Aorta (tissue), 5 donors: ENCODE measurements around the gene IGSF5. TPM values are rescaled to one million over a fixed set of nuclear protein-coding genes. Genes with fewer than 3 reads are reported as not detected.

Source experiments
- ATAC-seq: fragments of 200-7000 bp; cut with Tn5 transposase; one replicate; pipeline ENCODE4 v1.9.1; 2022; ENCODE audit warnings: moderate library complexity; ENCODE audit not compliant: low FRiP score
- DNase-seq, 2 donors: peaks; one replicate each; pipeline ENCODE4 v3.0.0-alpha.2; 2020
- H3K27ac ChIP-seq, 2 donors: one replicate each; pipeline ENCODE4 v1.5.1; 2013; ENCODE audit warnings: low read length in 2 of 2, mild to moderate bottlenecking in 2 of 2, moderate library complexity in 2 of 2, control low read depth in 1 of 2, inconsistent platforms in 1 of 2, low read depth in 1 of 2
- H3K27me3 ChIP-seq, 2 donors: one replicate each; pipeline ENCODE4 v1.6.1; 2013; ENCODE audit warnings: control low read depth in 1 of 2, low read length in 1 of 2, mild to moderate bottlenecking in 1 of 2, moderate library complexity in 1 of 2; ENCODE audit not compliant: insufficient read depth in 2 of 2, control insufficient read depth in 1 of 2
- H3K36me3 ChIP-seq, 2 donors: one replicate each; pipeline ENCODE4 v1.6.1; 2013; ENCODE audit warnings: control low read depth in 1 of 2, low read length in 1 of 2, mild to moderate bottlenecking in 1 of 2; ENCODE audit not compliant: insufficient read depth in 2 of 2, control insufficient read depth in 1 of 2
- H3K4me1 ChIP-seq, 2 donors: one replicate each; pipeline ENCODE4 v1.6.1; 2013; ENCODE audit warnings: low read length in 2 of 2, control low read depth in 1 of 2, mild to moderate bottlenecking in 1 of 2, moderate library complexity in 1 of 2; ENCODE audit not compliant: insufficient read depth in 2 of 2, control insufficient read depth in 1 of 2
- H3K4me3 ChIP-seq, 2 donors: one replicate each; pipeline ENCODE4 v1.5.1; 2013; ENCODE audit warnings: low read length in 2 of 2, control low read depth in 1 of 2, mild to moderate bottlenecking in 1 of 2
- H3K9me3 ChIP-seq: one replicate; pipeline ENCODE4 v1.6.1; 2013; ENCODE audit warnings: mild to moderate bottlenecking, low read length; ENCODE audit not compliant: control insufficient read depth
- WGBS, 2 donors: extraction: QIAGEN DNeasy Blood & Tissue Kit; methylation state at CpG; one replicate each; pipeline ENCODE4 v1.1.7; 2013; 5-methylcytosine and 5-hydroxymethylcytosine counted together
- intact Hi-C, 2 donors: fragments of 100-400 bp; cut with DNase I; formaldehyde crosslinking; loops; one replicate each; pipeline versions ENCODE4 v1.14.2 to v1.15.0; 2022
- polyA plus RNA-seq, 2 donors: library from polyadenylated mRNA; stranded (reverse); fragments of 200-250 nt; gene quantifications; one replicate each; pipeline ENCODE4 v1.2.3, GENCODE V29; 2013
- total RNA-seq, 2 donors: library from RNA; stranded (reverse); fragmentation: NEBNext Ultra II Directional; extraction: Animal tissue kit (Norgen Biotek cat#: 25700); gene quantifications; one replicate each; pipeline ENCODE4 v1.2.1, GENCODE V29; 2021
- donor health status: healthy with polysubstance abuse.
- donor health status: Bipolar disorder and iron deficiency.
- donor health status: DM: no; HTN: no; CAD: no.
- donor health status: DM: no; HTN: no; CAD: no.
- donor health status: DM: yes; HTN: yes; CAD: no.

IGSF5 gene
- total and polyA plus RNA-seq, 4 donors: 0.63 TPM; not detected in 3

DNA sequence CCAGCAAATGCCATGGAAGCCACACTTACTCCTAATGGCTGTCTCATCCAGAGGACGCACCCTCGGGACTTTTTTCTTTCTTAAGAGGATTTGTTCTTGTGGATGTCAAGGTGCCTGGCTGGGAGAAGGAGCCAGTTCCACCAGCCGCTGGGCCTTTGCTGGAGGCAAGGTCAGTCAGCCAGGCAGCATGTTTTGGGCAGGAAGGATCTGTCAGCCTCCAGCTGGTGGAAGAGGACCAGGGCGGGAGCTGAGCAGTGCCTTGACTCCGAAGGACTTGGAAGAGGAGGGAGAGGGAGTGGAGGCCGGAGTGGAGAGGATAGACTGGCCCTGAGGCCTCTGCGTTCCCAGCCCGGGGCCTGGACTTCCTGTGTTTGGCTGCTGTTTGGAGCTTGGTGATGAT, 5.7 kb downstream of the IGSF5 start:
- ATAC-seq: no peak
- H3K36me3 ChIP-seq: no peaks in the 10 kb centered on the region
- H3K9me3 ChIP-seq: peaks cover 2% of the 10 kb centered on the region
- H3K27ac ChIP-seq: no peak overlapping the region
- 65 to 72% methylated on average over 8 of the region's 8 CpGs for WGBS, 2 donors
- no peak overlapping the region for H3K4me3 ChIP-seq
- no peak for DNase-seq
- intact Hi-C loops: no loop called here
- H3K4me1 ChIP-seq: no peaks in the 10 kb centered on the region
- peaks cover 0 to 3% of the 10 kb centered on the region in 2 donors for H3K27me3 ChIP-seq

GRCh38 chr21:39754811-39755210, 9.8 kb downstream of the IGSF5 start:
- H3K27me3 ChIP-seq: peaks cover 0 to 3% of the 10 kb centered on the region in 2 donors
- no peaks in the 10 kb centered on the region for H3K4me1 ChIP-seq
- 63 to 67% methylated on average over 3 of the region's 3 CpGs for WGBS, 2 donors
- H3K36me3 ChIP-seq: no peaks in the 10 kb centered on the region
- no peak overlapping the region for H3K4me3 ChIP-seq
- no peak overlapping the region for H3K27ac ChIP-seq
- intact Hi-C loops: no loop called here
- no peak for ATAC-seq
- DNase-seq: no peak
- peaks cover 5% of the 10 kb centered on the region for H3K9me3 ChIP-seq

- intact Hi-C loops: no loop called here
- WGBS, 2 donors: 41 to 57% methylated on average over 8 of the region's 8 CpGs
- peaks cover 0 to 3% of the 10 kb centered on the region in 2 donors for H3K27me3 ChIP-seq
- H3K9me3 ChIP-seq: peaks cover 5% of the 10 kb centered on the region
- H3K36me3 ChIP-seq: no peaks in the 10 kb centered on the region
- H3K4me3 ChIP-seq: no peak overlapping the region
- no peak for DNase-seq
- no peak for ATAC-seq
- no peaks in the 10 kb centered on the region for H3K4me1 ChIP-seq
- no peak overlapping the region for H3K27ac ChIP-seq
Measured at GRCh38 chr21:39756285-39756684, 11.3 kb downstream of the IGSF5 start.

DNA sequence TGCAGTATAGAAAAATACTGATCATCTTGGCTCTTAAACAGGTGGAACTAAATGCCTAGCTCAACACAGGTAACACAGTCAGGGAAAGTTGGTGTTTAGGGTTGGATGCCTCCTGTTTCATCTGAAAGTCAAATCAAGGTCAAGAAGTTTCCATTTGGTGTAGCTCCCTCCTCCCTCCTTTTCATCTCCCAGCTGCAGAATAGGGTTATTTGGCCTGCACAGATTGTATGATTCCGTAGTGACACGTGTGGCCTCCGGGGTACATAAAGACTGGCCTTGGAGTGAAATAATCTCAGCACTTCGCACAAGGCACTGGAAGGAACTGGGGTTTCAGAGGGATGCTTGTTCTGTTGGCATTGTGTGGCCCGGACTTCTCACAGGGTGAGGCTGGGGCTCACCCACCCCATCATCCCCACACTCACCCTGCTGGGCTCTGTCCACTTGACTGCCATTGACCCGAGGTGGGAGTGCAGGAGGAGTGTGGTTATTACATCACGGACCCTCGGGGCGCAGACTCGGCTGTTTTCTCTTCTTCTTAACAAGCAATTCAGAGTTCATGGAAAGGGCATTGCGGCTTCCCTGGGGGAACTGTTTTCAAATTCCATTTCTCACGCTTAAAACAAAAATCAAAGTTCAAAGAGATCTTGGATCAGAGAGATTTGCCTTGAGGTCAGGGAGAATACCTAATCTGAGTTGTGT, 18.4 kb downstream of the IGSF5 start:
- no peak overlapping the region for H3K4me3 ChIP-seq
- ATAC-seq: no peak
- DNase-seq: no peak
- no peaks in the 10 kb centered on the region for H3K4me1 ChIP-seq
- WGBS, 2 donors: 65 to 76% methylated on average over 12 of the region's 12 CpGs
- H3K9me3 ChIP-seq: no peaks in the 10 kb centered on the region
- no peak overlapping the region for H3K27ac ChIP-seq
- no peaks in the 10 kb centered on the region for H3K27me3 ChIP-seq
- H3K36me3 ChIP-seq: no peaks in the 10 kb centered on the region
- intact Hi-C loops: no loop called here

DNA sequence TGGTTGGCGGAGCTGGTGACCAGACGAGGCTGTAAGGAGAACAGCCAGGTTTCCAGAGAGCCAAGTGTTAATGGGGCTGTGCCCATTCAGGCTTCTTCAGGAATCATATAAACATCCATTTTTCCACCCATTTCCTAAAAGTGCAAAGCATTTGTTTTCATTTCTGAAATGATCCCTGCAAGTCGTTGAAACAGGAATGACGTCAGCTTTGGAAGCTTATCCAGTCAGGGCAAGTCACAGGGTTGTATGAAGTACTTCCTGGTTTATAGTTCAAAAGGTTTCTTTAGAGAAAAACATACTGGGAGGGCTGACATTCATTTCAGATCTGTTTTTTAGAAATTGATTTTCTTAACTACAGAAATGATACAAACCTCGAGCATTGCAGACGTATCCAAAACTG, 29.2 kb downstream of the IGSF5 start:
- intact Hi-C loops: no loop called here
- 57 to 60% methylated on average over 6 of the region's 6 CpGs for WGBS, 2 donors
- Histone ChIP-seq H3K36me3 (no peaks in the 10 kb centered on the region), H3K4me3 (no peak overlapping the region), H3K27ac (no peak overlapping the region), H3K27me3 (no peaks in the 10 kb centered on the region), H3K9me3 (no peaks in the 10 kb centered on the region), H3K4me1 (no peaks in the 10 kb centered on the region)
- ATAC-seq: no peak
- DNase-seq: no peak

DNA sequence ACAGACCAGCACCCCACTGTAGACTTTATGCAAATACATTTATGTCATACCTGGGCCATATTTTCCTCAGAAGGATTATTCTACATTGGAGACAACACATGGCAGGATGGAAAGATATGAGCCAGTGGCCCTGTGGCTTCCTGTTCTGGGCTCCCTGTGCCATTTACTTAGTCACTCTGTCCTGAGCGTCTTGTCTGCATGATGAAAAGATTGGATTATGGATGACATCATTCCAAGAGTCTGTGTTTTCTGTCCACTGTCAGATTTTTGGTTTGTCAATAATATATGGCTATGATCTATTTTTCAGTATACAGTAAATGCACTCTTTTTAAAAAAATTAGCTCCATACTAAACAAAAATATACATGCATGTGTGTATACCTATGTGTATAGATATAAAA, 30.8 kb downstream of the IGSF5 start:
- no peaks in the 10 kb centered on the region for H3K9me3 ChIP-seq
- no peaks in the 10 kb centered on the region for H3K36me3 ChIP-seq
- H3K4me3 ChIP-seq: no peak overlapping the region
- ATAC-seq: no peak
- no peaks in the 10 kb centered on the region for H3K4me1 ChIP-seq
- no peak overlapping the region for H3K27ac ChIP-seq
- no peaks in the 10 kb centered on the region for H3K27me3 ChIP-seq
- no peak for DNase-seq
- 85 to 92% methylated on average over 1 of the region's 1 CpG for WGBS, 2 donors
- intact Hi-C loops: no loop called here

DNA sequence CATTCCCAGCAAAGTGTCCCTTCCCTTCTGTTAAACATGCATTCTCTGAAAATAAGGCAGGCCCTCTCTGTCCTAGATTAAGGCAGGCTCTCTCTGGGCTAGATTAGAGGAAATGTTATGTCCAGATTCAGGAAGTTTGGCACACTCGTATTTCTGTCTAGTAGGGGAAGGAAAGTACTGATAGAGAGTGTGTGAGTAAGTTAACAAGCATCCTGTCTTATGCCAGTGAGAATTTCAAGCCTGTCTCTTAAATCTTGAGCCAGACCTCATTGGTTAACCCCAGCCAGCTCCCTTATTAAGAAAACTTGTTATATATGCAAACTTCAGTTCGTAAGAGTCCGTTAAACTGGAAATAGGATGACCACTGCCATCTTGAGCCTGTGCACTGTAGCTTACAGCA, 31.6 kb downstream of the IGSF5 start:
- Histone ChIP-seq H3K27me3 (no peaks in the 10 kb centered on the region), H3K36me3 (no peaks in the 10 kb centered on the region), H3K27ac (no peak overlapping the region), H3K4me3 (no peak overlapping the region), H3K9me3 (no peaks in the 10 kb centered on the region), H3K4me1 (no peaks in the 10 kb centered on the region)
- ATAC-seq (no peak), DNase-seq (no peak)
- WGBS, 2 donors: 19 to 36% methylated on average over 3 of the region's 3 CpGs
- intact Hi-C loops: no loop called here

GRCh38 chr21:39781331-39781730, 36.3 kb downstream of the IGSF5 start:
- Histone ChIP-seq H3K9me3 (no peaks in the 10 kb centered on the region), H3K4me3 (no peak overlapping the region), H3K36me3 (no peaks in the 10 kb centered on the region), H3K27me3 (no peaks in the 10 kb centered on the region), H3K4me1 (no peaks in the 10 kb centered on the region), H3K27ac (no peak overlapping the region)
- intact Hi-C loops: no loop called here
- 88 to 89% methylated on average over 3 of the region's 3 CpGs for WGBS, 2 donors
- DNase-seq (no peak), ATAC-seq (no peak)

DNA sequence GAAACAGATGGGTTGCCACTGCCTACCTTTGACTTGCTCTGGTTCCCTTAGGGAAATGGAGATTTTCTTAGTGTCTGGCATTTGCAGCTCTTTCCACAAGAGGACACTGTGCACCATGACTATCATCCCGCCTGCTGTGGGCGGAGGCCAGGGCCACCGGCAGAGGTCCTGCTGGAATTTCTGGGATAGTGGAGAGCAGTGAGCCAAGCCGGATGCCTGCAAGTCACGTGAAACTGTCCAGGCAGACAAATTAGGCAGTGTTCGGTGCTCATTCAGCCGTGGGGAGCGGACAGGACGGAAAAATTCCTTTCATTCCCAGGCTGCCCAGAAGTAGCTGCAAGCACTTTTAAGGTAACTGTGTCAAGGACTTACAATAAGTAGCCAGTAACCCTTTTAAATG, 43.4 kb downstream of the IGSF5 start:
- WGBS, 2 donors: 3 to 4% methylated on average over 9 of the region's 9 CpGs
- no peaks in the 10 kb centered on the region for H3K36me3 ChIP-seq
- peak; percentile 69 to 90 for DNase-seq
- no peaks in the 10 kb centered on the region for H3K4me1 ChIP-seq
- no peak overlapping the region for H3K27ac ChIP-seq
- no peaks in the 10 kb centered on the region for H3K27me3 ChIP-seq
- no peak overlapping the region for H3K4me3 ChIP-seq
- no peaks in the 10 kb centered on the region for H3K9me3 ChIP-seq
- ATAC-seq: peak; percentile 92
- intact Hi-C loops: loop anchor here (5.0 kb wide), 2 partner anchors 79 to 334 kb away; partner anchors contain the start of gene PCP4 (in 1 of the 2)
